Esophagus squamous epithelium (tissue), 5 donors: ENCODE data around the gene CPLANE2. TPM values are rescaled to one million over a fixed set of nuclear protein-coding genes. Genes with fewer than 3 reads are reported as not detected.

Experiments used
- DNase-seq: peaks from one replicate; lab custom pipeline; 2025; lab: John Stamatoyannopoulos, UW
- H3K27ac ChIP-seq, 4 donors: fragments of 200-600 bp; sonication (generic); one replicate each; pipeline ENCODE4 v1.5.1; 2016 to 2019; ENCODE audit warnings: mild to moderate bottlenecking in 1 of 4
- H3K27me3 ChIP-seq, 4 donors: fragments of 200-600 bp; sonication (generic); 1 replicate in 3 of 4; 2 replicates in 1 of 4; pipeline versions ENCODE4 v1.5.1 to v1.6.0; 2017 to 2021; ENCODE audit warnings: antibody characterized with exemption in 1 of 4
- H3K36me3 ChIP-seq, 3 donors: fragments of 200-600 bp; sonication (generic); one replicate each; pipeline ENCODE4 v1.5.1; 2016 to 2019
- H3K4me1 ChIP-seq, 3 donors: fragments of 200-600 bp; sonication (generic); one replicate each; pipeline ENCODE4 v1.5.1; 2017 to 2019
- H3K4me3 ChIP-seq, 4 donors: fragments of 200-600 bp; sonication (generic); 1 replicate in 3 of 4; 2 replicates in 1 of 4; pipeline ENCODE4 v1.5.1; 2016 to 2019; ENCODE audit warnings: mild to moderate bottlenecking in 2 of 4, moderate library complexity in 1 of 4
- H3K9me3 ChIP-seq, 3 donors: fragments of 200-600 bp; sonication (generic); one replicate each; pipeline ENCODE4 v1.5.1; 2016 to 2019
- CTCF ChIP-seq, 6 experiments: fragments of 450-650 bp in 4 of 6; fragments of 200-600 bp in 2 of 6; sonication (generic) in 2 of 6; IDR thresholded peaks; one replicate each; pipeline ENCODE4 v1.5.1; 2016 to 2019; ENCODE audit warnings: antibody characterized with exemption in 6 of 6, mild to moderate bottlenecking in 4 of 6, moderate library complexity in 4 of 6
- POLR2A ChIP-seq, 4 donors: fragments of 450-650 bp; IDR thresholded peaks; one replicate each; pipeline ENCODE4 v1.6.1; 2017; ENCODE audit warnings: antibody characterized with exemption in 4 of 4, mild to moderate bottlenecking in 4 of 4, moderate library complexity in 3 of 4
- WGBS, 2 donors: methylation state at CpG; one replicate each; pipeline ENCODE4 v1.1.5; 2018; 5-methylcytosine and 5-hydroxymethylcytosine counted together
- intact Hi-C: fragments of 100-400 bp; cut with DNase I; formaldehyde crosslinking; loops from one replicate; pipeline ENCODE4 v1.15.0; 2022
- total RNA-seq, 4 donors: library from RNA; depleted of rRNA; stranded (reverse); fragments of >200 nt; gene quantifications; one replicate each; pipeline ENCODE4 v1.1.0, GENCODE V29; 2016
- donor health status: DM: yes; HTN: yes; CAD: no.

The CPLANE2 gene
- total RNA-seq, 4 donors from 2014 or later = 3.6 to 5.6 (median 3.9) TPM

- H3K27ac ChIP-seq = peak overlapping the region; percentile 56 to 93 (median 78)
- H3K36me3 ChIP-seq = no peaks in the 10 kb centered on the region
- H3K4me3 ChIP-seq = no peak overlapping the region
- whole genome bisulfite sequencing, 2 donors = 47 to 49% methylated on average over 6 to 7 of the region's 9 CpGs
- no peak for TF ChIP-seq POLR2A (IDR thresholded peaks at IDR 0.05)
- TF ChIP-seq CTCF (IDR thresholded peaks at IDR 0.05) = no peak
- H3K4me1 ChIP-seq = peaks cover 57 to 100% (median 68%) of the 10 kb centered on the region in 3 donors
- H3K9me3 ChIP-seq = no peaks in the 10 kb centered on the region
- no peak for DNase-seq
- intact Hi-C loops = loop anchor here (2.0 kb wide), 1 partner anchor 108 kb away; no protein-coding TSS in a partner anchor
- peaks cover 0 to 6% (median 0%) of the 10 kb centered on the region in 4 donors for H3K27me3 ChIP-seq
Measured at GRCh38 chr1:16186655-16187235, 50.2 kb downstream of the CPLANE2 start.

GRCh38 chr1:16184557-16185303 is 52.3 kb downstream of the CPLANE2 start:
- H3K27ac ChIP-seq = peak overlapping the region; percentile 86 to 94 (median 92)
- 51 to 78% methylated on average over 4 to 6 of the region's 10 CpGs for WGBS, 2 donors
- DNase-seq = no peak

GRCh38 chr1:16183765-16184556 is 53.0 kb downstream of the CPLANE2 start:
- peaks cover 49 to 100% (median 61%) of the 10 kb centered on the region in 3 donors for H3K4me1 ChIP-seq
- H3K4me3 ChIP-seq = peak overlapping the region in 2 of 4 donors; percentile 19 to 20
- peaks cover 0 to 5% (median 0%) of the 10 kb centered on the region in 4 donors for H3K27me3 ChIP-seq
- WGBS, 2 donors = 33 to 57% methylated on average over 6 of the region's 19 CpGs
- no peak for DNase-seq
- peak overlapping the region; percentile 86 to 94 (median 92) for H3K27ac ChIP-seq
- TF ChIP-seq CTCF (IDR thresholded peaks at IDR 0.05) (no peak), POLR2A (IDR thresholded peaks at IDR 0.05) (no peak)
- intact Hi-C loops = no loop called here
- H3K36me3 ChIP-seq = no peaks in the 10 kb centered on the region
- no peaks in the 10 kb centered on the region for H3K9me3 ChIP-seq

More at GRCh38 chr1:16184557-16185303, 52.3 kb downstream of the CPLANE2 start:
- TF ChIP-seq CTCF (IDR thresholded peaks at IDR 0.05) (peak in 2 of 6 experiments; percentile 16 to 36), POLR2A (IDR thresholded peaks at IDR 0.05) (no peak)
- H3K36me3 ChIP-seq = no peaks in the 10 kb centered on the region
- H3K27me3 ChIP-seq = peaks cover 0 to 6% (median 0%) of the 10 kb centered on the region in 4 donors
- peak overlapping the region in 1 of 4 donors; percentile 20 for H3K4me3 ChIP-seq
- intact Hi-C loops = no loop called here
- H3K9me3 ChIP-seq = no peaks in the 10 kb centered on the region
- peaks cover 56 to 100% (median 67%) of the 10 kb centered on the region in 3 donors for H3K4me1 ChIP-seq

- 40 to 41% methylated on average over 12 to 13 of the region's 13 CpGs for WGBS, 2 donors
- H3K4me1 ChIP-seq = peaks cover 53 to 100% (median 61%) of the 10 kb centered on the region in 3 donors
- no peaks in the 10 kb centered on the region for H3K36me3 ChIP-seq
- H3K27ac ChIP-seq = peak overlapping the region; percentile 86 to 94 (median 92)
- intact Hi-C loops = no loop called here
- DNase-seq = no peak
- H3K9me3 ChIP-seq = no peaks in the 10 kb centered on the region
- no peaks in the 10 kb centered on the region for H3K27me3 ChIP-seq
- peak overlapping the region in 2 of 4 donors; percentile 19 to 20 for H3K4me3 ChIP-seq
- TF ChIP-seq POLR2A (IDR thresholded peaks at IDR 0.05) = no peak
- TF ChIP-seq CTCF (IDR thresholded peaks at IDR 0.05) = no peak
Measured at GRCh38 chr1:16183179-16183578, 53.8 kb downstream of the CPLANE2 start.
